GM23338 (cell line): ENCODE data around the gene LEO1. TPM values are rescaled to one million over a fixed set of nuclear protein-coding genes. Genes with fewer than 3 reads are reported as not detected.
A peak's percentile ranks its signal among the peaks of the same experiment; 100 is the strongest.

Experiments used
- ATAC-seq: fragments of 200-7000 bp; cut with Tn5 transposase; 3 replicates; pipeline ENCODE4 v1.9.1; 2020
- DNase-seq: peaks from one replicate; pipeline ENCODE4 v3.0.0-alpha.2; 2015; ENCODE audit warnings: low spot score
- H2AFZ ChIP-seq: fragments of 200-600 bp; sonication (generic); 2 replicates; pipeline ENCODE4 v1.8.0; 2016; ENCODE audit warnings: antibody characterized with exemption, mild to moderate bottlenecking, moderate library complexity
- H3F3A ChIP-seq: fragments of 200-600 bp; sonication (generic); replicated peaks from 2 replicates; pipeline ENCODE4 v1.8.0; 2017; ENCODE audit warnings: antibody characterized with exemption, mixed run types, low read depth
- H3K27ac ChIP-seq: fragments of 200-600 bp; sonication (generic); 2 replicates; pipeline ENCODE4 v1.6.1; 2016; ENCODE audit warnings: low read depth
- H3K27me3 ChIP-seq: fragments of 200-600 bp; sonication (generic); 2 replicates; pipeline ENCODE4 v1.8.0; 2016; ENCODE audit warnings: mild to moderate bottlenecking, mixed run types, moderate library complexity; ENCODE audit not compliant: insufficient read depth
- H3K36me3 ChIP-seq: fragments of 200-600 bp; sonication (generic); 2 replicates; pipeline ENCODE4 v1.8.0; 2016; ENCODE audit warnings: mild to moderate bottlenecking; ENCODE audit not compliant: insufficient read depth
- H3K4me1 ChIP-seq: fragments of 200-600 bp; sonication (generic); 2 replicates; pipeline ENCODE4 v1.8.0; 2016; ENCODE audit warnings: mild to moderate bottlenecking, moderate library complexity; ENCODE audit not compliant: insufficient read depth
- H3K4me2 ChIP-seq: fragments of 200-600 bp; sonication (generic); 2 replicates; pipeline ENCODE4 v1.7.1; 2017; ENCODE audit warnings: mixed run types
- H3K4me3 ChIP-seq: fragments of 200-600 bp; sonication (generic); 2 replicates; pipeline ENCODE4 v1.6.1; 2016; ENCODE audit warnings: mixed run types
- H3K79me2 ChIP-seq: fragments of 200-600 bp; sonication (generic); replicated peaks from 2 replicates; pipeline ENCODE4 v1.8.0; 2017; ENCODE audit warnings: mild to moderate bottlenecking; ENCODE audit not compliant: insufficient read depth
- H3K9me2 ChIP-seq: fragments of 200-600 bp; sonication (generic); 2 replicates; pipeline ENCODE4 v1.8.0; 2017; ENCODE audit not compliant: insufficient read depth
- H4K20me1 ChIP-seq: fragments of 200-600 bp; sonication (generic); replicated peaks from 2 replicates; pipeline ENCODE4 v1.8.0; 2017; ENCODE audit warnings: mild to moderate bottlenecking; ENCODE audit not compliant: insufficient read depth
- H3K27ac Mint-ChIP-seq: 2 replicates; pipeline ENCODE4 v1.8.0; 2020; ENCODE audit warnings: inconsistent platforms, mild to moderate bottlenecking, moderate library complexity, mixed read lengths
- H3K27me3 Mint-ChIP-seq: 3 replicates; pipeline ENCODE4 v1.8.0; 2022; ENCODE audit warnings: low read depth, mild to moderate bottlenecking, moderate library complexity, mixed read lengths, inconsistent platforms; ENCODE audit not compliant: insufficient read depth, poor library complexity
- H3K36me3 Mint-ChIP-seq: 3 replicates; pipeline ENCODE4 v1.8.0; 2021; ENCODE audit warnings: low read depth, mild to moderate bottlenecking, inconsistent platforms, moderate library complexity, mixed read lengths
- H3K4me1 Mint-ChIP-seq: 3 replicates; pipeline ENCODE4 v1.8.0; 2020; ENCODE audit warnings: mild to moderate bottlenecking, inconsistent platforms, mixed read lengths
- H3K4me3 Mint-ChIP-seq: 3 replicates; pipeline ENCODE4 v1.8.0; 2021; ENCODE audit warnings: moderate library complexity, mild to moderate bottlenecking, inconsistent platforms, mixed read lengths
- H3K9me3 Mint-ChIP-seq: 3 replicates; pipeline ENCODE4 v1.8.0; 2020; ENCODE audit warnings: moderate library complexity, mild to moderate bottlenecking, inconsistent platforms, mixed read lengths
- EZH2 ChIP-seq: fragments of 200-600 bp; sonication (generic); IDR thresholded peaks from one replicate; pipeline ENCODE4 v1.8.0; 2017; ENCODE audit warnings: antibody characterized with exemption, mild to moderate bottlenecking, low read depth; ENCODE audit not compliant: unreplicated experiment
- EZH2phosphoT487 ChIP-seq: fragments of 200-600 bp; sonication (generic); IDR thresholded peaks from one replicate; pipeline ENCODE4 v1.8.1; 2018; ENCODE audit warnings: antibody characterized with exemption; ENCODE audit not compliant: unreplicated experiment
- JUNB ChIP-seq: IDR thresholded peaks from one replicate; pipeline ENCODE4 v1.6.1; 2016; ENCODE audit warnings: antibody characterized with exemption; ENCODE audit not compliant: unreplicated experiment
- POLR2AphosphoS5 ChIP-seq: IDR thresholded peaks from 2 replicates; pipeline ENCODE4 v1.6.1; 2016; ENCODE audit warnings: antibody characterized with exemption, low read depth
- STAT1 ChIP-seq: IDR thresholded peaks from one replicate; pipeline ENCODE4 v1.6.1; 2016; ENCODE audit warnings: antibody characterized with exemption; ENCODE audit not compliant: unreplicated experiment
- ZNF114 ChIP-seq: fragments of 250-450 bp; sonication (Bioruptor Pico); IDR thresholded peaks from 2 replicates; pipeline ENCODE4 v1.5.0; 2020; ENCODE audit warnings: mild to moderate bottlenecking, moderate library complexity
- ZNF462 ChIP-seq: fragments of 250-450 bp; sonication (Bioruptor Pico); IDR thresholded peaks from 2 replicates; pipeline ENCODE4 v1.5.0; 2020; ENCODE audit warnings: mild to moderate bottlenecking, moderate library complexity
- polyA plus RNA-seq: library from polyadenylated mRNA; unstranded; fragments of >200 nt; fragmentation: Nextera tagmentation; extraction: Ambion mirVana; gene quantifications from 2 replicates; pipeline ENCODE4 v1.2.1, GENCODE V29; 2016
- total RNA-seq: library from RNA; depleted of rRNA; stranded (reverse); fragments of >200 nt; shearing (Covaris generic); gene quantifications from 2 replicates; pipeline ENCODE4 v1.2.3, GENCODE V29; 2014
- TF ChIP-seq, protein P1 (sequence below): IDR thresholded peaks from 2 replicates; pipeline ENCODE4 v1.6.1; 2016; ENCODE audit warnings: antibody characterized with exemption
- TF ChIP-seq, protein P2 (sequence below), 2 experiments: fragments of 200-600 bp in 1 of 2; sonication (generic) in 1 of 2; conservative IDR thresholded peaks; 2 replicates each; pipeline versions ENCODE4 v1.5.1 to v1.6.1; 2016 to 2017; ENCODE audit warnings: antibody characterized with exemption in 2 of 2, low read depth in 2 of 2, mild to moderate bottlenecking in 2 of 2, moderate library complexity in 1 of 2

The LEO1 gene
- total and polyA plus RNA-seq, 2 experiments from 2014 or later, result 41.4 to 55.6 TPM

GRCh38 chr15:51924156-51925068, 47.2 kb downstream of the LEO1 start (continued):
- TF ChIP-seq ZNF462, result no peak
- TF ChIP-seq JUNB, result no peak
- TF ChIP-seq, protein P1, sequence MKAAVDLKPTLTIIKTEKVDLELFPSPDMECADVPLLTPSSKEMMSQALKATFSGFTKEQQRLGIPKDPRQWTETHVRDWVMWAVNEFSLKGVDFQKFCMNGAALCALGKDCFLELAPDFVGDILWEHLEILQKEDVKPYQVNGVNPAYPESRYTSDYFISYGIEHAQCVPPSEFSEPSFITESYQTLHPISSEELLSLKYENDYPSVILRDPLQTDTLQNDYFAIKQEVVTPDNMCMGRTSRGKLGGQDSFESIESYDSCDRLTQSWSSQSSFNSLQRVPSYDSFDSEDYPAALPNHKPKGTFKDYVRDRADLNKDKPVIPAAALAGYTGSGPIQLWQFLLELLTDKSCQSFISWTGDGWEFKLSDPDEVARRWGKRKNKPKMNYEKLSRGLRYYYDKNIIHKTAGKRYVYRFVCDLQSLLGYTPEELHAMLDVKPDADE, result no peak
- no peak for TF ChIP-seq ZNF114 (CRISPR knock-in tag)
- TF ChIP-seq STAT1, result no peak
- TF ChIP-seq EZH2phosphoT487, result no peak

- H3K27me3 Mint-ChIP-seq, result peaks cover 2% of the 10 kb centered on the region
- H3K4me1 ChIP-seq, result no peaks in the 10 kb centered on the region
- H2AFZ ChIP-seq, result no peak overlapping the region
- H3K27ac Mint-ChIP-seq, result no peak overlapping the region
- H3K9me2 ChIP-seq, result no peaks in the 10 kb centered on the region
- no peaks in the 10 kb centered on the region for H3F3A ChIP-seq
- no peak overlapping the region for H3K4me2 ChIP-seq
- ATAC-seq (peak; percentile 100), DNase-seq (peak; percentile 83)
- H3K4me1 Mint-ChIP-seq, result no peaks in the 10 kb centered on the region
- H3K4me3 ChIP-seq, result no peak overlapping the region
- no peaks in the 10 kb centered on the region for H3K9me3 Mint-ChIP-seq
- H3K27ac ChIP-seq, result no peak overlapping the region
- H3K4me3 Mint-ChIP-seq, result no peak overlapping the region
- H3K36me3 Mint-ChIP-seq, result peaks cover 8% of the 10 kb centered on the region
- H4K20me1 ChIP-seq, result 0 out of 2 replicates have a peak, but pooled peaks cover 6% of the 10 kb centered on the region
- H3K79me2 ChIP-seq, result no peaks in the 10 kb centered on the region
- peaks cover 10% of the 10 kb centered on the region; the same call in 1 of the 2 replicates for H3K36me3 ChIP-seq
- no peaks in the 10 kb centered on the region for H3K27me3 ChIP-seq
- TF ChIP-seq, protein P2, sequence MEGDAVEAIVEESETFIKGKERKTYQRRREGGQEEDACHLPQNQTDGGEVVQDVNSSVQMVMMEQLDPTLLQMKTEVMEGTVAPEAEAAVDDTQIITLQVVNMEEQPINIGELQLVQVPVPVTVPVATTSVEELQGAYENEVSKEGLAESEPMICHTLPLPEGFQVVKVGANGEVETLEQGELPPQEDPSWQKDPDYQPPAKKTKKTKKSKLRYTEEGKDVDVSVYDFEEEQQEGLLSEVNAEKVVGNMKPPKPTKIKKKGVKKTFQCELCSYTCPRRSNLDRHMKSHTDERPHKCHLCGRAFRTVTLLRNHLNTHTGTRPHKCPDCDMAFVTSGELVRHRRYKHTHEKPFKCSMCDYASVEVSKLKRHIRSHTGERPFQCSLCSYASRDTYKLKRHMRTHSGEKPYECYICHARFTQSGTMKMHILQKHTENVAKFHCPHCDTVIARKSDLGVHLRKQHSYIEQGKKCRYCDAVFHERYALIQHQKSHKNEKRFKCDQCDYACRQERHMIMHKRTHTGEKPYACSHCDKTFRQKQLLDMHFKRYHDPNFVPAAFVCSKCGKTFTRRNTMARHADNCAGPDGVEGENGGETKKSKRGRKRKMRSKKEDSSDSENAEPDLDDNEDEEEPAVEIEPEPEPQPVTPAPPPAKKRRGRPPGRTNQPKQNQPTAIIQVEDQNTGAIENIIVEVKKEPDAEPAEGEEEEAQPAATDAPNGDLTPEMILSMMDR (conservative IDR thresholded peaks at IDR 0.05; ENCODE audit: low read depth in 2 of 2), result peak; percentile 78 to 84
- TF ChIP-seq STAT1, result no peak
- TF ChIP-seq EZH2, result no peak
- TF ChIP-seq, protein P1, result no peak
- no peak for TF ChIP-seq POLR2AphosphoS5
These were observed 54.1 kb downstream of the LEO1 start for GRCh38 chr15:51917493-51917892.
